GM21381 (cell line): Measurements from ENCODE around the gene TMEM151A.
"Not testable (repeated sequence)": the region's sequence is repeated elsewhere in the genome, so short reads cannot be mapped to it uniquely, and the experiment has no call there.

ENCODE experiments used
- ATAC-seq: cut with Tn5 transposase; IDR thresholded peaks from one replicate; pipeline ENCODE4 v1.9.1; 2021; ENCODE audit warnings: mild to moderate bottlenecking, moderate library complexity; ENCODE audit not compliant: unreplicated experiment

Gene TMEM151A

DNA sequence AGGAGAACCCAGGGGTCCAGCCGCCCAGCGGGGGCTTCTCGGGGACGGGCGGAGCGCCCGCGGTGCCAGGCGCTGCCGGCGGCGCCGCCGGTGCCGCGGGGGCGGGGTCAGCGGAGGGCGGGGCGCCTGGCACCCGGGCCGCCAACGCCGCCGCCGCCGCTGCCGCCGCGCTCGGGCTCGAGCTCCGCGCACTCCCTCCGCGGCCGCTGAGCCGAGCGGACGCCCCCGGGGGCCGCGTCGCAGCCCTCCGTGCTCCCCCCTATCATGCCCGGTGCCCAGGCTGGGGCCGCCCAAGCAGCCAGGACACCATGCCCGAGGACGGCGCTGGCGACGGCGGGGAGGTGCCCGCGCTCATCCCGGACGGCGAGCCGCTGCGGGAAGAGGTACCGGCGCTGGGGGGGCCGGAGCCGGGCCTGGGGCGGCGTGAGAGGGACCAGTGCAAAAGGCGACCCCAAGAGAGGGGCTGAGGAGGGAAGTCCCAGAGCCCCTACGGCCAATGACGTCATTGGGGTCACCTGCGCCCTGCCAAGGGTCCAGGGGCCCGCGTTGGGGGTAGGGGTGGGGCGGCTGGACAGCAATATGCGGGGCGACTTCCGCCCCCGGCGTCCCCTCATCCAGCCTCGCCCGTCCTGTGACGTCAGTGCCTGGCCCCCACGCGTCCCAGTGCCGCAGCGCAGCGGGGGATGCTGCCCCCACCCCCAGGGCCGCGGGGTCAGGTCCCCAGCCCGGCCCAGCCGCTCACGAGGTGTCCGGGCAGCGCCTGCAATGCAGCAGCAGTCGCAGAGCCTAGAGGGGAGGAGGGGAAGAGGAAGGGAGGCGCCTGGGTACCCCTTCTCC lies at the start of gene TMEM151A:
Gene TMEM151A, plus strand, starts transcription at position 189 of the 837 bp plus-strand sequence. Its CDS starts 120 bp downstream, at position 309.
- no peak for ATAC-seq

DNA sequence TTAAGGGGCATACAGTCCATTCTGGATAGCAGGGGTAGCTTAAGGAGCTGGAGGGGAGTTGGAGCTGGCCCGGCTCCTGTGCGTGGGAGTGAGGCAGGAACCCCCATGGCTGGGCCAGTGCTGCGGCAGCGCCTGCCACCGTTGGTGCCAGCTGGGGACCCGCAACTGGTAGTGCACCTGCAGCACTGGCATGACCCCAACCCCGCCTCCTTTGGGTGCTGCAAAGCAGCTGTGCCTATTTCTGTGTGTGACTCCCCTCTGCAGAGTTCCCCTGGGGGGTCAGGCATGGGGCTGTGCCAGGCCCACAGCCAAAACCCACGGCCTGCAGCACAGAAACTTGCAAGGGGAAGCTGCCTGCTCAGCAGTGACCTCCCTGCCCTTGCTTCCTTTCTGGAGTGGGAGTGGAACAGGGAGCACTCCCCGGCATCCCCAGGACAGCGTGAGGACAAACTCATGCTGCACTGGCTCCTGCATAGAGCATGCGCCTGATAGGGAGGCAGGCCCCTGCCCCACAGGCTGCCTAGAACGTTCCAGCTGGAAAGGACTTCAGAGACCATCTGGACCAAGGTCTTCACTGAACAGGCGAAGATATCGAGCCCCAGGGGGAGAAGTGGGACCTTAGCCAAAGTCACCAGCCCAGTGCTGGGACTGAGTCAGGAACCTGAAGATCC lies 49.5 kb upstream of the TMEM151A start:
- no peak for ATAC-seq

DNA sequence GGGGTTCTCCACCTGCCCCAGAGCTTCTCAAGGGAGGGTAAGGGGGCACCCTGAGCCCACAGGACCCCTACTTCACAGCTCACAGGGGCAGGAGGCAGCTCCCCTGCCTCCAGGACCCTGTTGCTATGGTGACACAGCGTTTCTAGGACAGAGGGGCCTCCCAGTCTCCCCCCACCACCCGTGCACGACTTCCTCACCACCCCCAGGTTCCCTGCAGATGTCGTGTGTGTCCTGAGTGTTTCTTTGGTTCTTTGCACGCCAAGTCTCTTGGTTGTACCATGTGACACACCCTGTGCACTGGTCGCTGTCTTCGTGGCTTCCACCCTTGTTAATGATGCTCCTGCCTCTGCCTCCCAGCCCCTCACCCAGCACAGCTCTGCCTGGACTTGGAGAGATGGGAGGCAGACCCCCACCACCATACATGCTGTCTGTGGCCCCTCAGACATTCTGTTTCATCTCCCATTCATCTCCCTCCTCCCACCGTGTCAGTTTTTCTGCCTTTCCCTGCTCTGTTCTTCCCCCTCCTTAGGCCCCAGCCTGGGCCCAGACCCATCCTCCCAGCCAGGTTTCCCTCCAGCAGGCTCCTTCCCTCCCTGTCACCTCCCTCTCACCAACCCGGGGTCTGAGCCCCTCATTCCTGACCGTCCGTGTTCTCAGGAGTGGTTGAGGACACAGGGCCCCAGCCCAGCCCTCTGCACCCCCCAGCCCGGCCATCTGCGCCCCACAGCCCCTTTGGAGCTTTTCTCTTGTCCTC lies 47.7 kb upstream of the TMEM151A start:
- no peak for ATAC-seq

DNA sequence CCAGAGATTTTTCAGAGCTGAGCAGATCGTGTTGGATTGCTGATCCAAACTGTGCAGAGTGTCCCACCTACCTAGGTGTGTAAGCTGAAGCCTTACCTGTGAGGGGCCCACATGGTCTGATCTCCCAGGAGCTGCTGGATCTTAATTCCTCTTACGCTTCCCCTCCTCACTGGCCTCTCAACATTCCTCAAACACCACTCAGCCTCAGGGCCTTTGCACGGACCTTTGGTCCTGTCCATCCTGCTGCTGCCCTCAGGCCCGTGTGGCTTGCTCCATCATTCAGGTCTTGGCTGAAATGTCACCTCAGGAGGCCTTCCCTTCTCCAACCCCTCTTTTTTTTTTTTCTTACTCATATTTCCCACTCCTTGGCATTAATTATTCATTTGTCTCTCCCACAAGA lies 44.4 kb upstream of the TMEM151A start:
- ATAC-seq, result no peak

DNA sequence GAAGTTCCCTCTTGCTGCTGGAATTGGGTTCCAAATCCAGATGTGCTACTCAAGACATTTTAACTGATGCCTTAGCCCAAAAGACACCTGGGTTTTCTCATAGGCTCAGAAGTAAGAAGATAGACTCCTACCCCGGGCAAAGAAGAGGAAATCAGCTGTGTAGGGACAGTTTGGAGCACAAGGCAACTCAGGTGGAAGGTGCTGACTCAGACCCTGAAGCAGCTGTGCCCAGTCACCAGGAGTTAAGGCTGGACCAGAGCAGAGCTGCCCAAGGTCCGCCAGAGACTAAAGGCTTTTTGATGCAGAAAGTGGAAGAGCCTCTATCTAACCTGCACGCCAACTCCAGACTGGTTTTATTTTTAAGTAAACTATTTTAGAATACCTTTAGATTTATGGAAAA lies 43.9 kb upstream of the TMEM151A start:
- no peak for ATAC-seq

DNA sequence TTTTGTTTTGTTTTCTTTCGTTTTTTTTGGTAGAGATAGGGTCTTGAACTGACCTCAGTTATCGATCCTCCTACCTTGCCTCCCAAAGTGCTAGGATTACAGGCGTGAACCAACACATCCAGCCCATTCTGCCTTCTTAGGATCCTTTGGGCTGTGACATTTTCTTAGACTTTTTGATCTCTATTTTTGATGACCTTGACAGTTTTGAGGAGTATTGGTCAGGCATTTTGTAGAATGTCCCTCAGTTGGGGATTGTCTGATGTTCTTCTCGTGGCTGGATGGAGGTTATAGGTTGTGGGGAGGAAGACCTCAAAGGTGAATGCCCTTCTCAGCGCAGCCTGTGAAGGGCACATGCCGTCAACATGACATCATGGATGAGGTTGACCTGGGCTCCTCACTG lies 42.8 kb upstream of the TMEM151A start:
- ATAC-seq, result no peak

DNA sequence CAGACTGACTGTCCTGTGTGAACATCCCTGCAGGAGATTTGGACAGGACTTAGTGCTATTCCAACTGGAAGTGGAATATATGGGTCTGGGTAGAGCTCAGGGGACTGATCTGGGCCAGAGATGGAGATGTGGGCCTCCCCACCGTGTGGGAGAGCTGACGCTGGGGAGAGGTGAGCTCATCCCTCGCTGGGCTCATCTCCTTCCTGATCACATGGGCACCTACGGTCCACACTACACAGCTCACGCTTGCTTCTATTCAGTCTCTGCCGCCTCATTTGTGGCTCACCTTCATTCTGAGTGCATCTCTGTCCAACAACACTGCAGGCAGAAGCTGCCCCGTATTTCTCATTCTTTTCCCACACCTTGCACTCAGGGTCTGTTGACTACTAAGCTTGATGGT lies 39.9 kb upstream of the TMEM151A start:
- ATAC-seq, result no peak

DNA sequence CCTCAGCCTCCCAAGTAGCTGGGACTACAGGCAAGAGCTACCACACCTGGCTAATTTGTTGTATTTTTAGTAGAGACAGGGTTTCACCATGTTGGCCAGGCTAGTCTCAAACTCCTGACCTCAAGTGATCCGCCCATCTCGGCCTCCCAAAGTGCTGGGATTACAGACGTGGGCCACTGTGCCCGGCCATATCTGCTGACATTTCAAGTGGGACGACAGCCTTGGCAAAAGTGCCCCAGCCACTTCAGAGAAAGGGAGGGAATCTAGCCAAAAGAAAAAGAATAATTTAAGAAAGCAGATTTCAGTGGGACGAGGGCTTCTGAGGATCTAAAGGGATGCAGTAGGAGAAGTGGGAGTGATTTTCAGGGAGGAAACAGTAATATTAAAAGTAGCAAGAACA lies 38.6 kb upstream of the TMEM151A start:
- ATAC-seq, result not testable (repeated sequence)

DNA sequence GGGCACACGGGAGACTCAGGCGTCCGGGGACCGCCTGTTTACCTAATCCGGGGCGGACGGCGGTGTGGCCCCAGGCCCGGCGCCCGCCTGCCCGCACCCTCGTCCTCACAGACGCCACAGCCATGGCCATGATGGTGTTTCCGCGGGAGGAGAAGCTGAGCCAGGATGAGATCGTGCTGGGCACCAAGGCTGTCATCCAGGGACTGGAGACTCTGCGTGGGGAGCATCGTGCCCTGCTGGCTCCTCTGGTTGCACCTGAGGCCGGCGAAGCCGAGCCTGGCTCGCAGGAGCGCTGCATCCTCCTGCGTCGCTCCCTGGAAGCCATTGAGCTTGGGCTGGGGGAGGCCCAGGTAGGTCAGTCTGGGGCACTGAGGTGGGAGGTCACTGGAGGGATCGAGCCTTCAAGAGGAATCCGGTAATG lies 33.2 kb upstream of the TMEM151A start:
- ATAC-seq, result no peak

DNA sequence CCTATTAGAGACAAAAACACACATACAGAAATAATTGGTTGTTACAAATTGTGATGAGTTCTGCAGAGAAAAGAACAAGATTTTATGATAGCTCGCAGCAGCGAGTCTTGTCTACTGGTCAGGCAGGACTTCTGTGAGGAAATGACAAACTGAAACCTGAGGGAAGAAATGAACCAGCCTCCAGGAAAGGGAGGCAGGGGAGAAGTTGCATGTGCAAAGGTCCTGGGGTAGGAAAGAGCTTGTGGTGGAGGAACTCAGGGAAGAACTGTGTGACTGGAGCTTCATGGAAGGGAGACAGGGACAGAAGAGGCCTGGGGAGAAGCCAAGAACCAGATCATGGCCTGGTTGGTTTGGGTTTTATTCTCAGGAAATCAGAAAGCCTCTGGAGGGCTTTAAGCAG lies 32.5 kb upstream of the TMEM151A start:
- ATAC-seq, result no peak

DNA sequence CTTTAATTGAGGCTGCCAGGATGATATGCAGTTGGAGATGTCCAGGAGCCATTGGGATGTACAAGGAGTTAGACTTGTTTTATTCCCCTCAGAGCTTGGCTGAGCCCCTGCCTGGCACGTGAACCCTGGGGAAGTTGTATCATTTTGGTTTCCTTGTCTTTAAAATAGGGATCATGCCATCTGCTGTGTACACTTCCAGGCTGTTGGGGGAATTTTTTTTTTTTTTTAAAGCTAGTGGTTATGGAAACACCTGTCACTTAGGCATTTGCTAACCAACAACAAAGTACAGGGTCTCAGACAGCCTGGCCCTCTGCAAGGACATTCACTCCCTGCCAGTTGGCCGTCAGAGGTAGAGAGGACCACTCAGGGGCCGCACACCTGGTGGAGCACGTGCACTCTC lies 31.7 kb upstream of the TMEM151A start:
- ATAC-seq, result no peak

DNA sequence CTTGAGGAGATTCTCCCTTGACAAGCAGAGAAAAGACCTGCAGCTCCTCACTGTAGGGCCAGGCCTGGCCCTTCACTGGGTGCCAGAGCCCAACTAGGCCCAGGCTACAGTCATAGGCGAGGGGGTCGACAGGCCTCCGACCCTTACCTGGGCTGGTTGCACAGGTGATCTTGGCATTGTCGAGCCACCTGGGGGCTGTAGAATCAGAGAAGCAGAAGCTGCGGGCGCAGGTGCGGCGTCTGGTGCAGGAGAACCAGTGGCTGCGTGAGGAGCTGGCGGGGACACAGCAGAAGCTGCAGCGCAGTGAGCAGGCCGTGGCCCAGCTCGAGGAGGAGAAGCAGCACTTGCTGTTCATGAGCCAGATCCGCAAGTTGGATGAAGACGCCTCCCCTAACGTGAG lies 30.1 kb upstream of the TMEM151A start:
- ATAC-seq, result no peak

DNA sequence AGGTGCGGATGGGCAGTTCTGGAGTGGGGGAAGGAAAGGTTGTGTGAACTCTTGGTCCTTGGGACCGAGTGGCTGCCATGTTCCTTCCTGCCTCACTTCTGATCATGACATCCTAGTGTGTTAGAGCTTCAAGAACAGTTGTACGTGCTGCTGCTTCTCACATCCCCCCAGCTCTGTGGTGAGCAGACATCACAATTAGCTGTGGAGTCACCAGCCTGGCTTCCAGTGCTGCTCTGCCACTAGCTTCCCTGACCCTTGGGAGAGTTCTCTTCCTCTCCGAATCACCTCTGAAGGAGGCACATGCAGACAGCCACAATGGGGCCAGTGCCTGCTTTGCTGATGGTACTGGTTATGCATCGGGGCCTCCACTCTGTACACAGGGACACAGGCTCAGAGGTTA lies 29.5 kb upstream of the TMEM151A start:
- ATAC-seq, result no peak

DNA sequence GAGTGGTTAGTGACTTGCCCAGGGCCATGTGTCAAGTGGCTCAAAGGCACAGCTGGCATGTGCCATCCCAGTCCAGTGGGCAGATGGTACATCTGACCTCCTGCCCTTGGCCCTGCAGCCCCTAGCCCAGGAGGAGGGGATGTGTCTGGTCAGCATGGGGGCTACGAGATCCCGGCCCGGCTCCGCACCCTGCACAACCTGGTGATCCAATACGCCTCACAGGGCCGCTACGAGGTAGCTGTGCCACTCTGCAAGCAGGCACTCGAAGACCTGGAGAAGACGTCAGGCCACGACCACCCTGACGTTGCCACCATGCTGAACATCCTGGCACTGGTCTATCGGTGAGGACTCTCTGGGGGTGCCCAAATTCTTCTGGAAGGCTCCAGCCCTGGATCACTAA lies 29.0 kb upstream of the TMEM151A start:
- ATAC-seq, result no peak

DNA sequence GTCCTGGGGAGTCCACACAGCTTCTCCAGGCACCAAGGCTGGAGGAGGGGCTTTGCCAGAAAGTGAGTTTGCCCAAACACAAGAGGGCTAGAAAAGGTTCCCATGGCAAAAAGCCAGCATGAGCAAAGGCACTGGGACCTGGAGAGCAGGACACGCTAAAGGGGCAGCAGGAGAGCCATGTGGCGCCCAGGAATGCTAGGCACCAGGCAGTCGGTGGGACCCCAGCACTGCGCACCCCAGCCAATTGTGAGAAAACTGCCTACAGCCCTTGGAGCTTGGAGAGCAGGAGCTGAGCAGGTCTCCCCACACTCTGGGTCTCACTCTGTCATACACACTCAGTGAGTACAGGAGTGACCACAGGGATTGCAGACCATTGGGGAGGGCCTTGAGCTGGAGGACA lies 28.5 kb upstream of the TMEM151A start:
- no peak for ATAC-seq

DNA sequence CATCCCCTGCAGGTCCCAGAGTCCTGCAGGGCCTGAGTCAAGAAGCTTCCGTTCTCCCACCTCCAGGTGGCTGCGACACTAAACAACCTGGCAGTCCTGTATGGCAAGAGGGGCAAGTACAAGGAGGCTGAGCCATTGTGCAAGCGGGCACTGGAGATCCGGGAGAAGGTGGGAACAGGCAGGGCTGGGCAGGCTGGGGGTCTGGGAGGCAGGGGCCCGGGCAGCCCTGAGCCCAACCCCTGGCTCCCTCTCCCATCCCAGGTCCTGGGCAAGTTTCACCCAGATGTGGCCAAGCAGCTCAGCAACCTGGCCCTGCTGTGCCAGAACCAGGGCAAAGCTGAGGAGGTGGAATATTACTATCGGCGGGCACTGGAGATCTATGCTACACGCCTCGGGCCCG lies 27.9 kb upstream of the TMEM151A start:
- ATAC-seq, result no peak

DNA sequence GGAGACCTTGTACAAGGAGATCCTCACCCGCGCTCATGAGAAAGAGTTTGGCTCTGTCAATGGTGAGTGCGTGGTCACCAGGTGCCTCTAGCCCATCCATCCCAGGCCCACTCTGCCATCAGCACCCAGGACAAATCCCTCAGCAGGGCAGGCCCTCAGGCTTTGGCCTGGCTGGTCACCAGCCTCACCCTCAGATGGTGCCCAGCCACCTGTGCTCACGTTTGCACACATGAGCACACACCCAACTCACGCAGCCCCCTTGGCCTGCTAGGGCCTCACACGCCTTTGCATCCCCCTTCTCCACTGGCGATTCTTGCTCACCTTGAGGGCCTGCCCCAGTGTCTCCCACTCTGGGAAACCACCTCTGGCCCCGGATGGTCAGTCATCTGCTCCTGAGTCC lies 27.3 kb upstream of the TMEM151A start:
- ATAC-seq, result no peak

DNA sequence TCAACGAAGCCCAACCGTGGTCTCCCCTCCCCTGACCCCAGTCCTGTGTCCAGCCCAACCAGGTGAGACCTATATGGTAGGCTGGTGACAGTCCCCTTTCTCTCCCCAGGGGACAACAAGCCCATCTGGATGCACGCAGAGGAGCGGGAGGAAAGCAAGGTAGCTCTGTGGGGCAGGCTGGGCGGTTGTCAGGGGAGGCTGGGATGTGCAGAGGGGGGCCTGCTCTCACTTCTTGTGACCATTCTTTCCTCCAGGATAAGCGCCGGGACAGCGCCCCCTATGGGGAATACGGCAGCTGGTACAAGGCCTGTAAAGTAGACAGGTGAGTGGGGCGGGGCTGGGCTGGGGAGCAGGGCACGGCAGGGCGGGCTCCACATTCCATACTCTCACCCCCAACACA lies 26.8 kb upstream of the TMEM151A start:
- ATAC-seq, result no peak

DNA sequence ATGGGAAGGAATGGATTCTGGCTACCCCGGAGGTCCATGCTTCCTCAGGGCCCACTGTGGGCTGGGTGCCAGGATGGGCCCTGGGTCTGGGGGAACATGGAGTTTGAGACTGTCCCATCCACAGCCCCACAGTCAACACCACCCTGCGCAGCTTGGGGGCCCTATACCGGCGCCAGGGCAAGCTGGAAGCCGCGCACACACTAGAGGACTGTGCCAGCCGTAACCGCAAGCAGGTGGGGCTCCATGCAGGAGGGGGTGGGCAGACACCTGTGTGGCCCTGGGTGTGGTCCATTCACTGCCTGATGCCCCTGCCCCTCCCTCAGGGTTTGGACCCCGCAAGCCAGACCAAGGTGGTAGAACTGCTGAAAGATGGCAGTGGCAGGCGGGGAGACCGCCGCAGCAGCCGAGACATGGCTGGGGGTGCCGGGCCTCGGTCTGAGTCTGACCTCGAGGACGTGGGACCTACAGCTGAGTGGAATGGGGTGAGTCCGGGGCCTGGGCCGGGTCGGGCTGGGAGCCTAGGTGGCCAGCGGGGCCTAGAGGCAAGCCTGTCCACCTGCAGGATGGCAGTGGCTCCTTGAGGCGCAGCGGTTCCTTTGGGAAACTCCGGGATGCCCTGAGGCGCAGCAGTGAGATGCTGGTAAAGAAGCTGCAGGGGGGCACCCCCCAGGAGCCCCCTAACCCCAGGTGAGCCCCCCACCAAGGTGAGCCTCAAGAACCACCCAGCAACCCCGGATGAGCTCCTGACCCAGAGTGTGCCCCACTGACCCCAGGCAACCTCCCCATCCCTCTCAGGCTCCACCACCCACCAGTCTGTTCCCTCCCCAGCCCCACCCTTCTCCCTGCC lies 25.9 kb upstream of the TMEM151A start:
- no peak for ATAC-seq

DNA sequence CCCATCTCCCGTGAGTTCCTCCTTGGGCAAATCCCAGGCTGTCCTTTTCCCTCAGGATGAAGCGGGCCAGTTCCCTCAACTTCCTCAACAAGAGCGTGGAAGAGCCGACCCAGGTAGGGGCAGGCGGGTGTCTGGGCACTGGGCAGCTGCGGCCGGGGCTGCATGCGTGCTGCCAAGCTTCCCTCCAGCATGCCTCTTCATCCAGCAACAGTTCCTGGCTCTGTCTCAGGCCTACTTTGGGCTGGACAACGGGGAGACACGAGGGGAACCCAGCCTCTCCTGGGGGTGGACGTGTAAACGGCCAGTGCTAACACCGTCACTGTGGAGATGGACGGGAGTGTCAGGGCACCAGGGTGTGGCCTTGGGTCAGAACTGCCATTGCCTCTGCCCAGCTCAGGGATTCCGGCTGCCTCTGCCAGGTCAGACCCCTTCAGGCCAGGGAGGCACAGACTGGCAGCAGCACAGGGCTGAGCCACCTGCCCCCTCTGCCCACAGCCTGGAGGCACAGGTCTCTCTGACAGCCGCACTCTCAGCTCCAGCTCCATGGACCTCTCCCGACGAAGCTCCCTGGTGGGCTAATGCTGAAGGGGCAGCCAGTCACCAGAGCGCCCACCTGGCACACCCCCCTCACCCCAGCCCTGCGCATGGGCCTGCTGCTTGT lies 25.2 kb upstream of the TMEM151A start:
- no peak for ATAC-seq
